NCI-H460 (cell line): ENCODE results near the gene PXMP4. TPM values are rescaled to one million over a fixed set of nuclear protein-coding genes. Genes with fewer than 3 reads are reported as not detected.

Experiments used
- DNase-seq: peaks from one replicate; pipeline ENCODE4 v3.0.0-alpha.2; 2016; ENCODE audit warnings: low read depth; ENCODE audit errors: extremely low read depth
- total RNA-seq: library from RNA; depleted of rRNA; stranded (reverse); fragments of >200 nt; shearing (Covaris generic); gene quantifications from 2 replicates; pipeline ENCODE4 v1.2.3, GENCODE V29; 2014

PXMP4 gene
- total RNA-seq, 1 experiment from 2014 or later = 4.5 TPM

GRCh38 chr20:33686100-33686983, 33.8 kb downstream of the PXMP4 start, which contains the start of gene E2F1:
TSS of gene E2F1 (minus strand) at chr20:33686385. CDS start at chr20:33686264, 121 bp downstream.
- DNase-seq = peak; percentile 92

GRCh38 chr20:33685328-33686099, 34.6 kb downstream of the PXMP4 start:
- no peak for DNase-seq

GRCh38 chr20:33684533-33685327, 35.4 kb downstream of the PXMP4 start:
- no peak for DNase-seq

- no peak for DNase-seq
Measured at GRCh38 chr20:33681728-33682353, 38.3 kb downstream of the PXMP4 start.

GRCh38 chr20:33681288-33681687, 38.8 kb downstream of the PXMP4 start:
- no peak for DNase-seq

GRCh38 chr20:33680686-33681085, 39.4 kb downstream of the PXMP4 start:
- DNase-seq = no peak

GRCh38 chr20:33679758-33680485, 40.2 kb downstream of the PXMP4 start:
- no peak for DNase-seq

- no peak for DNase-seq
Measured at GRCh38 chr20:33677991-33678702, 42.0 kb downstream of the PXMP4 start.

GRCh38 chr20:33676652-33677645, 43.2 kb downstream of the PXMP4 start:
- DNase-seq = no peak

- no peak for DNase-seq
Measured at GRCh38 chr20:33676121-33676520, 44.0 kb downstream of the PXMP4 start.

GRCh38 chr20:33675136-33675959, 44.8 kb downstream of the PXMP4 start:
- no peak for DNase-seq

- peak; percentile 79 for DNase-seq
Measured at GRCh38 chr20:33674294-33675135, 45.6 kb downstream of the PXMP4 start, which contains the start of gene NECAB3. TSS of gene NECAB3 (minus strand) at chr20:33674428. CDS start at chr20:33674352, 76 bp downstream.

GRCh38 chr20:33673410-33674293, 46.5 kb downstream of the PXMP4 start:
- no peak for DNase-seq

- no peak for DNase-seq
Measured at GRCh38 chr20:33673114-33673409, 47.0 kb downstream of the PXMP4 start.
